Measurements from ENCODE around the gene ANKHD1. TPM values are rescaled to one million over a fixed set of nuclear protein-coding genes. Genes with fewer than 3 reads are reported as not detected.

The ANKHD1 gene
- total RNA-seq, 1 donor, result 227 TPM

DNA sequence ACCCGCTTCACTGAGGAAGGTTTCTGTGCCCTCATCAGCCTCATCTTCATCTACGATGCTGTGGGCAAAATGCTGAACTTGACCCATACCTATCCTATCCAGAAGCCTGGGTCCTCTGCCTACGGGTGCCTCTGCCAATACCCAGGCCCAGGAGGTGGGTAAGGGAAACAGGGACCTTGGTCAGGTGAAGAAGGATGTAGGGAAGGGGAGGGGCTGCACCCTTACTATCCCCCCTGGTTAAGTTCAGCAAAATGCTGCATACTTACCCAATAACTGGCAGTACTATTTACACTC is 37.2 kb upstream of the ANKHD1 start:
- Histone ChIP-seq H3K4me1 (ENCODE audit: insufficient read depth, low read length) (peaks cover 5% of the 10 kb centered on the region), H3K4me3 (ENCODE audit: low read length) (no peak overlapping the region), H3K9me3 (ENCODE audit: low read depth, low read length) (no peaks in the 10 kb centered on the region), H3K27me3 (ENCODE audit: insufficient read depth, low read length) (no peaks in the 10 kb centered on the region)

DNA sequence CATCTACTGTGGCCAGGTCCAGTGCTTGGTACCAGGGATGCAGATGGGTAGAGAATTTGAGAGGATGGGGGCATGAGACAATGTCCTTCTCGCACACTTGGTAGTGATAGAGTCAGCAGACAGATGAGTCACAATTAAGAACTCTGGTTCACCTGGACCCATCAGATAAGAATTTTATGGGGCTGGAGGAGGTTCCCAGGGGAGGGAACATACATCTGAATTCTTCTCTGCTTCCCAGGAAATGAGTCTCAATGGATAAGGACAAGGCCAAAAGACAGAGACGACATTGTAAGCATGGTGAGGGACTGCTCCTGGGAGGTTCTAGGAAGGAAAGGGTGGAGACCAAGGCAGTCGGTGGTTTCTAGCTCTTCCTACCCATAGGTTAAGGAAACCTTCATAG is 36.4 kb upstream of the ANKHD1 start:
- H3K27me3 ChIP-seq (ENCODE audit: insufficient read depth, low read length), result no peaks in the 10 kb centered on the region
- H3K4me3 ChIP-seq (ENCODE audit: low read length), result no peak overlapping the region
- H3K4me1 ChIP-seq (ENCODE audit: insufficient read depth, low read length), result peaks cover 5% of the 10 kb centered on the region
- H3K9me3 ChIP-seq (ENCODE audit: low read depth, low read length), result no peaks in the 10 kb centered on the region

DNA sequence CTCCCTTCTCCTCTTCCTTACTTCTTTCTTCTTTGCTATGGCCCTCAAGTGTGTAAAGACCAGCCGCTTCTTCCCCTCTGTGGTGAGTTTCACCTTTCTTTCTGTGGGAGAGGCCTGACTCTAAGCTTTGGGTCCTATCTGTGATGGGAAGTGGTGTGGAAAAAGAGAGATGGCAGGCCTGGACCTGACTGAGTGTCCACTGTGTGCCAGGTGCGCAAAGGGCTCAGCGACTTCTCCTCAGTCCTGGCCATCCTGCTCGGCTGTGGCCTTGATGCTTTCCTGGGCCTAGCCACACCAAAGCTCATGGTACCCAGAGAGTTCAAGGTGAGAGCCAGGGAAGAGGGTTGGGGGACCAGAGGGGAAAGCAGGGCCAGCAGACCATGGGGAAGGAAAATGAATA is 35.7 kb upstream of the ANKHD1 start:
- Histone ChIP-seq H3K9me3 (ENCODE audit: low read depth, low read length) (no peaks in the 10 kb centered on the region), H3K4me3 (ENCODE audit: low read length) (no peak overlapping the region), H3K27me3 (ENCODE audit: insufficient read depth, low read length) (no peaks in the 10 kb centered on the region), H3K4me1 (ENCODE audit: insufficient read depth, low read length) (peaks cover 5% of the 10 kb centered on the region)

DNA sequence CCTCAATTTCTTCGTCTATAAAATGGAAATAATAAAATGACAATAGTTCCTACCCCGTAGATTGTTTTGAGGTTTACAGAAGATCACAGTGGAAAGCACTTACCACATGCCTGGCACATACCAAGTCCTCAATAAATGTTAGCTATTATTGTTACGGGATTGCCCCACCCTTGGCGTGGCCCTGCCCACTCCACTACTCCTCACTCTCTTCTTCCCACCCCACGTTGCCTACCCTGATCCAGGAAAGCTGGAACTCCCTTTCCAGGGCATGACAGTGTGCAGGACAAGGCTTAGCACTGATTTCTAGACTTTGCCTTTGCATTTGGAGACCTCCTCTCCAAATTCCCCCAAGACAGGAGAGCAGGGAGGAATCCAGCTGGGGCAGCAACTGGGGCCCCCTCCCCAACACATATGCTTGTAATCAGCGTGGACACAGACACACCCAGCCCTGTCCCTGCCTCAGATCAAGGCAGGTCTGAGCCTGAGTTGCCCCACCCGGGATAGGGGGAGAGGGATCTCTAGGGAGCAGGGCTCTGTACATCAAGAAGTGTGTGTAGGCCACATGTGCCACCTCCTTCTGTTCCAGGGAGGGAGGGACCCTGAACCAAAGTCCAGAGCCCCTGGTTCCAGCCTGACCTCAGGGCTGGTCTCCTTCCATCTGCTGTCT is 34.9 kb upstream of the ANKHD1 start:
- peaks cover 5% of the 10 kb centered on the region for H3K4me1 ChIP-seq (ENCODE audit: insufficient read depth, low read length)
- no peak overlapping the region for H3K4me3 ChIP-seq (ENCODE audit: low read length)
- H3K9me3 ChIP-seq (ENCODE audit: low read depth, low read length), result no peaks in the 10 kb centered on the region
- no peaks in the 10 kb centered on the region for H3K27me3 ChIP-seq (ENCODE audit: insufficient read depth, low read length)

DNA sequence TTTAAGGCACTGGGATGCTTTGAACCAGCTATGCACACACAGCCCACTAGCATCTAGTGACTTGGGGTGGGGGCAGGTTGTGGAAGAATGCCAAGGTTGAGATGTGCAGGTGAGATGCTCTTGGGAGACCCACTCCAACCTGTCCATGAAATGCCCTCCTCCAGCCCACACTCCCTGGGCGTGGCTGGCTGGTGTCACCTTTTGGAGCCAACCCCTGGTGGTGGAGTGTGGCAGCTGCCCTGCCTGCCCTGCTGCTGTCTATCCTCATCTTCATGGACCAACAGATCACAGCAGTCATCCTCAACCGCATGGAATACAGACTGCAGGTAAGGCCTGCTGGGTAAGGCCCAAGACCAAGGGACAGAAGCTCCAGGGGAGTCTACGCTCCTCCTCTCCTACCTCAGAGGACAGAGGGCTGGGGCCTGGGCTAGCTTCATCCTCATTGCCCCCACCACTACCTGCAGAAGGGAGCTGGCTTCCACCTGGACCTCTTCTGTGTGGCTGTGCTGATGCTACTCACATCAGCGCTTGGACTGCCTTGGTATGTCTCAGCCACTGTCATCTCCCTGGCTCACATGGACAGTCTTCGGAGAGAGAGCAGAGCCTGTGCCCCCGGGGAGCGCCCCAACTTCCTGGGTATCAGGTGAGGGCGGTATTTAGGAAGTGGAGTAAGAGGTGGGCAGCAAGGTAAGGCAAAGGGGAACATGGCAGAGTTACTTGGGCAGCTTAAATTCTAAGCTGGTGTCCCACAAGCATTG is 34.2 kb upstream of the ANKHD1 start:
- no peaks in the 10 kb centered on the region for H3K9me3 ChIP-seq (ENCODE audit: low read depth, low read length)
- H3K4me1 ChIP-seq (ENCODE audit: insufficient read depth, low read length), result peaks cover 6% of the 10 kb centered on the region
- no peaks in the 10 kb centered on the region for H3K27me3 ChIP-seq (ENCODE audit: insufficient read depth, low read length)
- H3K4me3 ChIP-seq (ENCODE audit: low read length), result no peak overlapping the region

DNA sequence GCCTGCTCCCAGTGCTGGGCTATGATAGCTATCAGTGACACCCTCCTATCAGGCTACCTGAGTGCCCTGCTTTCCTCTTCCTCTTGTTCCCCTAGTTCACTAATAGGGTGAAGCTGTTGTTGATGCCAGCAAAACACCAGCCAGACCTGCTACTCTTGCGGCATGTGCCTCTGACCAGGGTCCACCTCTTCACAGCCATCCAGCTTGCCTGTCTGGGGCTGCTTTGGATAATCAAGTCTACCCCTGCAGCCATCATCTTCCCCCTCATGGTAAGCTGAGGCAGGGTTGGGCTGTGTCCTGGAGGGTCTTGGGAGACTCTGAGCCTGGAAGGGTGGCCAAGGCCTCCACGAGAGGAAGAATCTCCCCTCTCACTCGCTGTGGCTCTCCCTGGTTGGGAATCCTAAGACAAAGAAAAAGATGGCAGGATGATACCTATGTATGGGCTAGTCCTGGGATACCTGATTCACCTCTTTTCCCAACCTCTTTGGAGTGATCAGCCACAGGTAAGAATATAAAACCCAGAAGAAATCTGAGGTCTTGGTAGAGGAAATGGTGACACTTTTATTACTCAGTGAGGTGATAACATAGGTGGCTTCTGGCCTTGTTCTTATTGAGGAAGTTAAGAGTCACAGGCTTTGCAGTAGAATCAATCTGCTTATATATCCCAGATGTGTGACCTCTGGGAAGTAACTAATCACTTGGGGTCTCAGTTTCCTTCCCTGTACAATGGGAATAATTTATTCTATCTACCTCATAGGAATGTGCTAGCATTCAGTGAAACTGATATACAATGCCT is 30.1 kb upstream of the ANKHD1 start:
- peaks cover 8% of the 10 kb centered on the region for H3K4me1 ChIP-seq (ENCODE audit: insufficient read depth, low read length)
- no peaks in the 10 kb centered on the region for H3K9me3 ChIP-seq (ENCODE audit: low read depth, low read length)
- no peak overlapping the region for H3K4me3 ChIP-seq (ENCODE audit: low read length)
- H3K27me3 ChIP-seq (ENCODE audit: insufficient read depth, low read length), result no peaks in the 10 kb centered on the region

DNA sequence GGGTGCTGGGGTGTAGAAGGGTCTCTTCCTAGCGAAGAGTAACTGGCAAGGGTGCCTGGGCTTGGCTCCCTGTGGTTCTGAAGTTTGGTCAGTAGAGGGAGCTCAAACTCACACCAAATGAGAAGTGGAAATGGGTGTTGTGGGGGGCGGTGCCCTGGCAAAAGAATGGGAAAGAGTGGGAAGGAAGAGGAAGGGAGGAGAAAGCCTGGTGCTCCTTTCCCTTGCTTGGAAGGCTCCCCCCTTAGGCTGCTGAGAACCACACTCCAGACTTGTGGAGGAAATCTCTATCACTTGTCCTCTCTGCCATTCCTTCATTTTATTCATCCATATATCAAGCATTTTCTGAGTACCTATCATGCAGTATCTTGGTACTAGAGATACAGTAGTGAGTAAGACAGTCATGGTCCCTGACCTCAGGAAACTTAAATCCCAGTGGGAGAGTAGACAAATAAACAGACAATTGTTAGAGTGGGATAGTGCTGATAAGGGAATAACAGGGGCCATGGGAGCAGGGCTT is 28.6 kb upstream of the ANKHD1 start:
- no peak overlapping the region for H3K4me3 ChIP-seq (ENCODE audit: low read length)
- H3K27me3 ChIP-seq (ENCODE audit: insufficient read depth, low read length), result no peaks in the 10 kb centered on the region
- H3K9me3 ChIP-seq (ENCODE audit: low read depth, low read length), result no peaks in the 10 kb centered on the region
- H3K4me1 ChIP-seq (ENCODE audit: insufficient read depth, low read length), result peaks cover 8% of the 10 kb centered on the region

DNA sequence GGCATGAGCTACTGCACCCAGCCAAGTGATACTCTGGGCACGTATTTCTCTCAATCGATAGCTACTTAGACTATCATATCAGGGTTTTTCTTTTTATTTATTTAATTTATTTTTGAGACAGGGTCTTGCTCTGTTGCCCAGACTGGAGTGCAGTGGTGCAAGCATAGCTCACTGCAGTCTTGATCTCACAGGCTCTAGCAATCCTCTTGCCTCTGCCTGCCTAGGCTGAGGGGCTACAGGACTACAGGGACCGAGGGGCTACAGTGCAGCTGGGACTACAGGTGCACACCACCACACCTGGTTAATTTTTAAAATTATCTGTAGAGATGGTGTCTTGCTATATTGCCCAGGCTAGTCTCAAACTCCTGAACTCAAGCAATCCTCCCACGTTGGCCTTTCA is 20.3 kb upstream of the ANKHD1 start:
- Histone ChIP-seq H3K4me1 (ENCODE audit: insufficient read depth, low read length) (peaks cover 5% of the 10 kb centered on the region), H3K4me3 (ENCODE audit: low read length) (no peak overlapping the region)

DNA sequence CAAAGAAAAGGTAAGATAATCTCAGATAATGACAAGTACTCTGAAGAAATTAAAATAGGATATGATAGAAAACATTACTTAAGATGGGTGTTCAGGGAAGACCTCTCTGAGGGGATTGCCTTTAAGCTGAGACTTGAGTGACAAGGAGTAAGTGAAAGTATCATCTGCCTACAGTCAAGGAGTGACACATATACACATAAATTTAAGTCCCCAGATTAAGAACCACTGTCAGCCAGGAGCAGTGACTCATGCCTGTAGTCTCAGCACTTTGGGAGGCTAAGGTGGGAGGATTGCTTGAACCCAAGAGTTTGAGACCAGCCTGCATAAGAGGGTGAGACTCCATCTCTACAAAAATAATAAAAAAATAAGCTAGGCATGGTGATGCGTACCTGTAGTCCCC is 19.7 kb upstream of the ANKHD1 start:
- Histone ChIP-seq H3K27me3 (ENCODE audit: insufficient read depth, low read length) (no peaks in the 10 kb centered on the region), H3K4me1 (ENCODE audit: insufficient read depth, low read length) (peaks cover 5% of the 10 kb centered on the region), H3K9me3 (ENCODE audit: low read depth, low read length) (no peaks in the 10 kb centered on the region), H3K4me3 (ENCODE audit: low read length) (no peak overlapping the region)

More for the DNA sequence above, 20.3 kb upstream of the ANKHD1 start:
- Histone ChIP-seq H3K27me3 (ENCODE audit: insufficient read depth, low read length) (no peaks in the 10 kb centered on the region), H3K9me3 (ENCODE audit: low read depth, low read length) (no peaks in the 10 kb centered on the region)

DNA sequence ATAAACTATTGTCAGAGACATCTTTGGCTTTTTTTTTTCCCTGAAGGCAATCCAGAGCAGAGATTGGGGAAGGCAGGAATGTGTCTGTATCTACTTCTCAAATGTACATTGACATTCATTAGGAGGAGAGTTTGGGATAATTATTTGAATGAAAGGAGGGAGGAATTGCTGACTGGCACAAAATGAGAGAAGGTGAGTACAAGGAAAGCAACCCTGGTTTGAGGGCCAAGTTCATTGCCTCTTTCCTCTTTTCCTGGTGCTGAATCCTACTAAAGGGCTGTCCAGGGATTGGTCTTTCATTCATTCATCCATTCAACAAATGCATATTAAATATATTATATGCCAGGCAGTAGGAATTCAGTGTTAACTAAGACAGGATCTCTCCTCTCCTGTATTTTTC is 18.8 kb upstream of the ANKHD1 start:
- H3K27me3 ChIP-seq (ENCODE audit: insufficient read depth, low read length), result no peaks in the 10 kb centered on the region
- no peaks in the 10 kb centered on the region for H3K9me3 ChIP-seq (ENCODE audit: low read depth, low read length)
- H3K4me3 ChIP-seq (ENCODE audit: low read length), result no peak overlapping the region
- H3K4me1 ChIP-seq (ENCODE audit: insufficient read depth, low read length), result peaks cover 5% of the 10 kb centered on the region

DNA sequence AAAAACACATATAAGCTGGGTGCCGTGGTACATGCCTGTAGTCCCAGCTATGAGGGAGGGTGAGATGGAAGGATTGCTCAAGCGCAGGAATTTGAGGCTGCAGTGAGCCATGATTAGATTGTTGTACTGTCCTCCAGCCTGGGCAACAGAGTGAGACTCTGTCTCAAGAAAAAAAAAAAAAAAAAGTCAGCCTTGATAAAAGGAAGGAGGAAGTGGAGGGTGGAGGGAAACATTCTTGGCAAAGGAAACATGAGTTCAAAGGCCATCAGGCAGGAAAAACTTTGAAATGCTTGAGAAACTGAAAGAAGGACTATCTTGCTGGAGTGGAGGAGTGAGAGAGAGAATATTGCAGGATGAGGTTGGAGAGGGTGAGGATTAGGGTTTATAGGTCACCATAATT is 18.3 kb upstream of the ANKHD1 start:
- Histone ChIP-seq H3K9me3 (ENCODE audit: low read depth, low read length) (no peaks in the 10 kb centered on the region), H3K4me1 (ENCODE audit: insufficient read depth, low read length) (peaks cover 5% of the 10 kb centered on the region), H3K4me3 (ENCODE audit: low read length) (no peak overlapping the region)

DNA sequence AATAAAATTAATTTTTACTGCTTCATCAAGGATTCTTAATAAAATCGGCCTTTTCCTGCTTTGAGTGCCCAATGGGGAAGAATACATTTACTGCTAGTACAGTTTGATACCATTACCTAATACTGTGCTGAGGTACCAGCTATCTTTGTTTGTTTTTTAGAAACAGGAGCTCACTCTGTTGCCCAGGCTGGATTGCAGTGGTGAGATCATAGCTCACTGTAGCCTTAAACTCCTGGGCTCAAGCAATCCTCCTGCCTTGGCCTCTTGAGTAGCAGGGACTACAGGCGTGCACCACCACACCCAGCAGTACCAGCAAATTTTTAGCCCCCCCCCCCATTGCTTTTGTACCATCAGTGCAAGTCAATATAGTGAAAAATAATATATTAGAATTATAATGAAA is 13.6 kb upstream of the ANKHD1 start:
- H3K27me3 ChIP-seq (ENCODE audit: insufficient read depth, low read length), result no peaks in the 10 kb centered on the region
- no peak overlapping the region for H3K4me3 ChIP-seq (ENCODE audit: low read length)
- no peaks in the 10 kb centered on the region for H3K9me3 ChIP-seq (ENCODE audit: low read depth, low read length)
- peaks cover 5% of the 10 kb centered on the region for H3K4me1 ChIP-seq (ENCODE audit: insufficient read depth, low read length)

More for the DNA sequence above, 18.3 kb upstream of the ANKHD1 start:
- H3K27me3 ChIP-seq (ENCODE audit: insufficient read depth, low read length), result no peaks in the 10 kb centered on the region

DNA sequence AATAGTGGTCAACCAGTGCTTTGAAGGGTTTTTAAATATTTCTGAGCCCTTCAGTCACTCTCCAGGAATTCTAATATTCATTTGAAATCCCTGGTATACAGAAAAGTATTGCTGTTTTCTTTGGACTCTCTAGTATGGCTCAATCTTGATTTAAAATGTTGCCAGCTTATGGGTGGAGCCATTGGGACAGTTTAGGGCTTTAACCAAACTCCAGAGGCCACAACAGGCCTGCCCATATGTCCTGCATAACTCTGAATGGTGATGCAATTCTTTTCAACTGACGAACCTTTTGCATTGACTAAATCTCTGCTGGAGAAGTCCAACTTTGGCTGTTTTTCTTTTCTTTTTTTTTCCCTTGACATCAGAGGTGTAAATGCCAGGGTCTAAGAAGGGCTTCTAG is 10.3 kb upstream of the ANKHD1 start:
- H3K4me1 ChIP-seq (ENCODE audit: insufficient read depth, low read length), result no peaks in the 10 kb centered on the region
- no peaks in the 10 kb centered on the region for H3K27me3 ChIP-seq (ENCODE audit: insufficient read depth, low read length)
- H3K9me3 ChIP-seq (ENCODE audit: low read depth, low read length), result no peaks in the 10 kb centered on the region
- no peak overlapping the region for H3K4me3 ChIP-seq (ENCODE audit: low read length)

DNA sequence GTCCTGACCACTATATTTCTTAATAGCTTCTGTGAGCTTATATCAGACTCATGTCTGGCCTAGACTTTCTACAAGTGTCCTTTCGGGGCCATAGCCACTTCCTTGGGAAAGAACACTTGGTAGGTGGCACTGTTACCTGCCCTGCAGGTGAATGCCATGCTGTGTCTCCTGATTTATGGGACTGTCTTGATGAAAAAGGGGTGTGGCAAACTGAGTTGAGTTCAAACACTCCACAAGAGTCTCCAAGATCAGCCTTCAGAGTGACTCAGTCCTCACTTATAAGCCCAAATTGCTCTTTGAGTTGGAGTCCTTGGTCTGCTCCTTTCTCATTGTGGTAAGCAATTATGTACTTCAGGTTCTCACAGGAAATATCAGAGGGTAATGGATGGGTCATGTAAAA is 9.9 kb upstream of the ANKHD1 start:
- Histone ChIP-seq H3K4me3 (ENCODE audit: low read length) (no peak overlapping the region), H3K4me1 (ENCODE audit: insufficient read depth, low read length) (no peaks in the 10 kb centered on the region), H3K9me3 (ENCODE audit: low read depth, low read length) (no peaks in the 10 kb centered on the region), H3K27me3 (ENCODE audit: insufficient read depth, low read length) (no peaks in the 10 kb centered on the region)

DNA sequence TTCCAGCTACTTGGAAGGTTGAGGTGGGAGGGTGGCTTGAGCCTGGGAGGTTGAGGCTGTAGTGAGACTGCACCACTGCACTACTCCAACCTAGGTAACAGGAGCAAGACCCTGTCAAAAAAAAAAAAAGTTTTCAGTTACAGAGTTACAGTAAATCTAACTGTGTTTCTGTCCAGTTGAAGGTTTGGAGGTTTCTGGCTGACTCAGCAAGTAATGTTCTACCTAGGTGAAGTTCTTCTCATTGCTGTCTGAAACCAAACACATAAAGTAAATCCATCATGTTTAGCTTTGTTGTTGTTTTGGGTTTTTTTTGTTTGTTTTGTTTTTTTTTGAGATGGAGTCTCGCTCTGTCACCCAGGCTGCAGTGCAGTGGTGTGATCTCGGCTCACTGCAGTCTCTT is 7.9 kb upstream of the ANKHD1 start:
- no peak overlapping the region for H3K4me3 ChIP-seq (ENCODE audit: low read length)
- no peaks in the 10 kb centered on the region for H3K9me3 ChIP-seq (ENCODE audit: low read depth, low read length)
- no peaks in the 10 kb centered on the region for H3K4me1 ChIP-seq (ENCODE audit: insufficient read depth, low read length)

More for the DNA sequence above, 7.9 kb upstream of the ANKHD1 start:
- no peaks in the 10 kb centered on the region for H3K27me3 ChIP-seq (ENCODE audit: insufficient read depth, low read length)

All from mononuclear cell (primary cell).